K562 (cell line): Measurements from ENCODE around the gene UNC119B.

Experiments
- FOXJ3 ChIP-seq: sonication (generic); formaldehyde crosslinking; IDR thresholded peaks from 2 replicates; pipeline ENCODE4 v1.4.0; 2020; ENCODE audit warnings: mild to moderate bottlenecking, missing genetic modification reagents
- MTF1 ChIP-seq: fragments of 250-450 bp; sonication (Bioruptor Pico); IDR thresholded peaks from 2 replicates; pipeline ENCODE4 v1.9.0; 2021; ENCODE audit warnings: moderate library complexity, mild to moderate bottlenecking, inconsistent platforms, borderline replicate concordance
- POLR2A ChIP-seq: fragments of 450-650 bp; conservative IDR thresholded peaks from 2 replicates; pipeline ENCODE4 v1.6.1; 2016
- SMC3 ChIP-seq: conservative IDR thresholded peaks from 2 replicates; pipeline ENCODE4 v1.6.1; 2011; ENCODE audit warnings: low read depth, low read length, improper control_type of control experiment; ENCODE audit not compliant: insufficient read depth

DNA sequence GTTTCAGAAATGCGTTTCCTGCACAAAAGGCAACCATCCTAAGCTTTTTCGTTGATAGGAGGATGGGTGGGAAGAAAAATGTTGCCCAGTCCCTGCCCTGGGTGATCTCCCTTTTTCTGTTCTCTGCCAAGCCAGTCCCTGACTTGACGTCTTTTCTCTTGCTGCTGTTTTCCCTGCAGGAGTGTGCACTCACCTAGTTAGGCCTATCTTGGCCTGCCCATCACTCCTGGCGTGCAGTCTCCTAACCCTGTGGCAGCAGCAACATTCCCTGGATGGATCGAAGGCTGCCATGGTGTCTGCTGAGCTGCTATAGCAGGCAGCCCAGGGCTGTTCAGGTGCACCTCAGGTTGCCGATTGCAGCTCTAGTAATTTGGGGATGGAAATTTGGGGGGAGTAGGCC, 1.2 kb downstream of the UNC119B start:
- no peak for TF ChIP-seq SMC3
- TF ChIP-seq POLR2A, result no peak
- no peak for TF ChIP-seq FOXJ3 (CRISPR knock-in tag)
- no peak for TF ChIP-seq MTF1 (CRISPR knock-in tag)
